SK-N-SH treated with all-trans-retinoic acid at 6 μM for 48 hours (cell line): ENCODE results near the gene CAMK2N2.

Experiments
- ATAC-seq: fragments of 200-7000 bp; cut with Tn5 transposase; 3 replicates; pipeline ENCODE4 v1.9.1; 2020; ENCODE audit warnings: mild to moderate bottlenecking, moderate library complexity
- ARNTL ChIP-seq: fragments of 450-650 bp; formaldehyde crosslinking; IDR thresholded peaks from 2 replicates; pipeline ENCODE4 v1.5.0; 2020; ENCODE audit warnings: low read depth, mild to moderate bottlenecking, moderate library complexity, borderline replicate concordance
- BACH2 ChIP-seq: fragments of 250-450 bp; sonication (Bioruptor Pico); IDR thresholded peaks from 2 replicates; pipeline ENCODE4 v1.9.0; 2021; ENCODE audit warnings: mild to moderate bottlenecking, borderline replicate concordance
- CREB5 ChIP-seq: fragments of 250-450 bp; sonication (Bioruptor Pico); IDR thresholded peaks from 2 replicates; pipeline ENCODE4 v1.5.1; 2020; ENCODE audit warnings: low read depth, mild to moderate bottlenecking, moderate library complexity
- CSDC2 ChIP-seq: fragments of 250-450 bp; sonication (Bioruptor Pico); IDR thresholded peaks from 2 replicates; pipeline ENCODE4 v1.5.0; 2020; ENCODE audit warnings: mild to moderate bottlenecking, moderate library complexity
- CSRNP3 ChIP-seq: fragments of 250-450 bp; sonication (Bioruptor Pico); IDR thresholded peaks from 2 replicates; pipeline ENCODE4 v1.5.1; 2021; ENCODE audit warnings: mild to moderate bottlenecking, moderate library complexity
- ESRRG ChIP-seq: fragments of 250-450 bp; sonication (Bioruptor Pico); IDR thresholded peaks from 2 replicates; pipeline ENCODE4 v1.6.1; 2021; ENCODE audit warnings: mild to moderate bottlenecking
- ISL1 ChIP-seq: fragments of 250-450 bp; sonication (Bioruptor Pico); IDR thresholded peaks from 2 replicates; pipeline ENCODE4 v2.1.2; 2022; ENCODE audit warnings: mild to moderate bottlenecking, moderate library complexity
- OSR1 ChIP-seq: fragments of 250-450 bp; sonication (Bioruptor Pico); IDR thresholded peaks from 2 replicates; pipeline ENCODE4 v1.8.0; 2022; ENCODE audit warnings: moderate library complexity, mild to moderate bottlenecking, inconsistent platforms
- PATZ1 ChIP-seq: fragments of 250-450 bp; sonication (Bioruptor Pico); IDR thresholded peaks from 2 replicates; pipeline ENCODE4 v1.8.0; 2020; ENCODE audit warnings: mild to moderate bottlenecking, moderate library complexity, borderline replicate concordance
- POU6F1 ChIP-seq: fragments of 250-450 bp; sonication (Bioruptor Pico); IDR thresholded peaks from 2 replicates; pipeline ENCODE4 v1.8.0; 2021; ENCODE audit warnings: low read depth, mild to moderate bottlenecking, moderate library complexity, borderline replicate concordance
- RARB ChIP-seq: fragments of 250-450 bp; sonication (Bioruptor Pico); IDR thresholded peaks from 2 replicates; pipeline ENCODE4 v1.8.0; 2021; ENCODE audit warnings: mild to moderate bottlenecking, moderate library complexity
- SNAI2 ChIP-seq: fragments of 250-450 bp; sonication (Bioruptor Pico); IDR thresholded peaks from 2 replicates; pipeline ENCODE4 v1.5.0; 2020; ENCODE audit warnings: mild to moderate bottlenecking, moderate library complexity
- TCF4 ChIP-seq: fragments of 250-450 bp; sonication (Bioruptor Pico); IDR thresholded peaks from 2 replicates; pipeline ENCODE4 v1.8.0; 2021; ENCODE audit warnings: mild to moderate bottlenecking, moderate library complexity, borderline replicate concordance
- TOX ChIP-seq: fragments of 250-450 bp; sonication (Bioruptor Pico); IDR thresholded peaks from 2 replicates; pipeline ENCODE4 v1.8.0; 2021; ENCODE audit warnings: mild to moderate bottlenecking, moderate library complexity, borderline replicate concordance
- ZNF565 ChIP-seq: fragments of 450-650 bp; formaldehyde crosslinking; conservative IDR thresholded peaks from 2 replicates; pipeline ENCODE4 v1.5.0; 2020; ENCODE audit warnings: low read depth, mild to moderate bottlenecking, moderate library complexity
- ZNF70 ChIP-seq: fragments of 450-650 bp; formaldehyde crosslinking; IDR thresholded peaks from 2 replicates; pipeline ENCODE4 v1.5.0; 2020; ENCODE audit warnings: mild to moderate bottlenecking, moderate library complexity
- ZNF8 ChIP-seq: fragments of 450-650 bp; formaldehyde crosslinking; IDR thresholded peaks from 2 replicates; pipeline ENCODE4 v1.5.0; 2020; ENCODE audit warnings: mild to moderate bottlenecking, moderate library complexity

Gene CAMK2N2

GRCh38 chr3:184255291-184256039 lies 5.9 kb downstream of the CAMK2N2 start (continued):
- no peak for TF ChIP-seq PATZ1 (CRISPR knock-in tag)
- TF ChIP-seq ZNF565 (CRISPR knock-in tag), result no peak
- TF ChIP-seq ZNF8 (CRISPR knock-in tag), result no peak

- TF ChIP-seq TCF4 (no peak), ARNTL (no peak), CSRNP3 (no peak), SNAI2 (CRISPR knock-in tag) (no peak), CREB5 (CRISPR knock-in tag) (no peak), RARB (CRISPR knock-in tag) (no peak), ISL1 (no peak), ZNF8 (CRISPR knock-in tag) (no peak)
- ATAC-seq, result peak; percentile 85
Observed at GRCh38 chr3:184250167-184250828, 11.1 kb downstream of the CAMK2N2 start.

GRCh38 chr3:184249412-184250166 lies 11.8 kb downstream of the CAMK2N2 start, which contains the start of gene EEF1AKMT4:
TSS of gene EEF1AKMT4 (plus strand) at chr3:184249672. CDS start at chr3:184249695, 23 bp downstream.
- TF ChIP-seq RARB (CRISPR knock-in tag) (no peak), ZNF70 (CRISPR knock-in tag) (no peak), ZNF565 (CRISPR knock-in tag) (no peak), BACH2 (CRISPR knock-in tag) (no peak), SNAI2 (CRISPR knock-in tag) (no peak), CSRNP3 (no peak), ZNF8 (CRISPR knock-in tag) (no peak), OSR1 (CRISPR knock-in tag) (no peak), ESRRG (CRISPR knock-in tag) (no peak), TOX (no peak), POU6F1 (CRISPR knock-in tag) (no peak), CSDC2 (CRISPR knock-in tag) (no peak)
- ATAC-seq, result peak; percentile 96
